Sigmoid colon (tissue), 4 donors: ENCODE results near the gene ID1.

Experiments used
- POLR2A ChIP-seq, 2 donors: fragments of 450-650 bp; IDR thresholded peaks; one replicate each; pipeline ENCODE4 v1.6.1; 2016; ENCODE audit warnings: antibody characterized with exemption in 2 of 2, mild to moderate bottlenecking in 2 of 2, moderate library complexity in 2 of 2
- POLR2AphosphoS5 ChIP-seq, 4 donors: sonication (generic); formaldehyde crosslinking; IDR thresholded peaks; one replicate each; pipeline ENCODE4 v1.6.1; 2017; ENCODE audit warnings: antibody characterized with exemption in 4 of 4
- TF ChIP-seq, protein P1 (sequence below), 4 experiments: fragments of 450-650 bp in 3 of 4; fragments of 200-600 bp in 1 of 4; IDR thresholded peaks; one replicate each; pipeline ENCODE4 v1.5.1; 2016 to 2019; ENCODE audit warnings: antibody characterized with exemption in 4 of 4, mild to moderate bottlenecking in 3 of 4, moderate library complexity in 2 of 4

- TF ChIP-seq, protein P1, sequence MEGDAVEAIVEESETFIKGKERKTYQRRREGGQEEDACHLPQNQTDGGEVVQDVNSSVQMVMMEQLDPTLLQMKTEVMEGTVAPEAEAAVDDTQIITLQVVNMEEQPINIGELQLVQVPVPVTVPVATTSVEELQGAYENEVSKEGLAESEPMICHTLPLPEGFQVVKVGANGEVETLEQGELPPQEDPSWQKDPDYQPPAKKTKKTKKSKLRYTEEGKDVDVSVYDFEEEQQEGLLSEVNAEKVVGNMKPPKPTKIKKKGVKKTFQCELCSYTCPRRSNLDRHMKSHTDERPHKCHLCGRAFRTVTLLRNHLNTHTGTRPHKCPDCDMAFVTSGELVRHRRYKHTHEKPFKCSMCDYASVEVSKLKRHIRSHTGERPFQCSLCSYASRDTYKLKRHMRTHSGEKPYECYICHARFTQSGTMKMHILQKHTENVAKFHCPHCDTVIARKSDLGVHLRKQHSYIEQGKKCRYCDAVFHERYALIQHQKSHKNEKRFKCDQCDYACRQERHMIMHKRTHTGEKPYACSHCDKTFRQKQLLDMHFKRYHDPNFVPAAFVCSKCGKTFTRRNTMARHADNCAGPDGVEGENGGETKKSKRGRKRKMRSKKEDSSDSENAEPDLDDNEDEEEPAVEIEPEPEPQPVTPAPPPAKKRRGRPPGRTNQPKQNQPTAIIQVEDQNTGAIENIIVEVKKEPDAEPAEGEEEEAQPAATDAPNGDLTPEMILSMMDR (IDR thresholded peaks at IDR 0.05) = no peak
- TF ChIP-seq POLR2A (IDR thresholded peaks at IDR 0.05) = no peak
- no peak for TF ChIP-seq POLR2AphosphoS5 (IDR thresholded peaks at IDR 0.05)
These were observed 37.7 kb downstream of the ID1 start for GRCh38 chr20:31642837-31643236.
